Activated naive CD4-positive, alpha-beta T cell treated with anti-CD3 and anti-CD28 coated beads for 36 hours (primary cell): ENCODE measurements around the gene COG7. TPM values are rescaled to one million over a fixed set of nuclear protein-coding genes. Genes with fewer than 3 reads are reported as not detected.
A peak's percentile ranks its signal among the peaks of the same experiment; 100 is the strongest.

Experiments used
- CTCF ChIA-PET: fragments of 350-600 bp; sonication (Branson Sonifier 250); formaldehyde crosslinking; loops from one replicate; lab custom pipeline; 2021; ENCODE audit warnings: antibody characterized with exemption; lab: Charles Lee
- DNase-seq: peaks from one replicate; pipeline ENCODE4 v3.0.0-alpha.2; 2020
- H3K27ac Mint-ChIP-seq: one replicate; pipeline ENCODE4 v1.8.0; 2021; ENCODE audit warnings: mild to moderate bottlenecking, mixed read lengths
- H3K27me3 Mint-ChIP-seq: one replicate; pipeline ENCODE4 v1.8.0; 2021; ENCODE audit warnings: low read depth, mixed read lengths
- H3K36me3 Mint-ChIP-seq: one replicate; pipeline ENCODE4 v1.8.0; 2021; ENCODE audit warnings: low read depth, mixed read lengths
- H3K4me1 Mint-ChIP-seq: one replicate; pipeline ENCODE4 v1.8.0; 2021; ENCODE audit warnings: low read depth, mixed read lengths
- H3K4me3 Mint-ChIP-seq: one replicate; pipeline ENCODE4 v1.8.0; 2021; ENCODE audit warnings: mild to moderate bottlenecking, moderate library complexity, mixed read lengths
- H3K9me3 Mint-ChIP-seq: one replicate; pipeline ENCODE4 v1.8.0; 2021; ENCODE audit warnings: mixed read lengths
- intact Hi-C: fragments of 100-400 bp; cut with micrococcal nuclease; formaldehyde crosslinking; loops from one replicate; pipeline ENCODE4 v1.15.1; 2023
- total RNA-seq, 2 experiments: library from RNA; stranded (reverse); gene quantifications; one replicate each; pipeline ENCODE4 v1.2.3, GENCODE V29; 2021

COG7 gene
- total RNA-seq, 2 experiments from 2014 or later, result 16.4 to 16.9 TPM

GRCh38 chr16:23365602-23366240, 87.3 kb downstream of the COG7 start:
- DNase-seq, result peak; percentile 61
- Mint-ChIP-seq H3K36me3 (no peaks in the 10 kb centered on the region), H3K4me1 (peaks cover 11% of the 10 kb centered on the region), H3K9me3 (no peaks in the 10 kb centered on the region), H3K4me3 (no peak overlapping the region), H3K27me3 (peaks cover 4% of the 10 kb centered on the region), H3K27ac (no peak overlapping the region)
- CTCF ChIA-PET, result no interaction called here
- intact Hi-C loops, result loop anchor here (5.0 kb wide), 1 partner anchor 183 kb away; the partner anchor contains the start of gene SCNN1G

- Mint-ChIP-seq H3K36me3 (no peaks in the 10 kb centered on the region), H3K27me3 (no peaks in the 10 kb centered on the region), H3K9me3 (no peaks in the 10 kb centered on the region), H3K4me1 (peaks cover 11% of the 10 kb centered on the region), H3K27ac (no peak overlapping the region), H3K4me3 (no peak overlapping the region)
- CTCF ChIA-PET, result no interaction called here
- intact Hi-C loops, result no loop called here
- no peak for DNase-seq
Measured at GRCh38 chr16:23362460-23363317, 90.3 kb downstream of the COG7 start.

GRCh38 chr16:23359092-23359760, 93.8 kb downstream of the COG7 start:
- intact Hi-C loops, result no loop called here
- Mint-ChIP-seq H3K4me1 (peaks cover under 1% of the 10 kb centered on the region), H3K27me3 (no peaks in the 10 kb centered on the region), H3K27ac (no peak overlapping the region), H3K9me3 (no peaks in the 10 kb centered on the region), H3K36me3 (no peaks in the 10 kb centered on the region), H3K4me3 (no peak overlapping the region)
- CTCF ChIA-PET, result no interaction called here
- no peak for DNase-seq

GRCh38 chr16:23357761-23358290, 95.2 kb downstream of the COG7 start:
- Mint-ChIP-seq H3K36me3 (no peaks in the 10 kb centered on the region), H3K9me3 (no peaks in the 10 kb centered on the region), H3K27me3 (no peaks in the 10 kb centered on the region), H3K4me3 (no peak overlapping the region), H3K27ac (no peak overlapping the region), H3K4me1 (no peaks in the 10 kb centered on the region)
- DNase-seq, result no peak
- intact Hi-C loops, result no loop called here
- CTCF ChIA-PET, result no interaction called here

GRCh38 chr16:23356941-23357340, 96.0 kb downstream of the COG7 start:
- Mint-ChIP-seq H3K27ac (no peak overlapping the region), H3K4me1 (no peaks in the 10 kb centered on the region), H3K36me3 (no peaks in the 10 kb centered on the region), H3K27me3 (peaks cover 3% of the 10 kb centered on the region), H3K9me3 (peaks cover 4% of the 10 kb centered on the region), H3K4me3 (no peak overlapping the region)
- CTCF ChIA-PET, result no interaction called here
- DNase-seq, result no peak
- intact Hi-C loops, result no loop called here

GRCh38 chr16:23355106-23355670, 97.8 kb downstream of the COG7 start:
- H3K27me3 Mint-ChIP-seq, result peaks cover 6% of the 10 kb centered on the region
- peaks cover 4% of the 10 kb centered on the region for H3K9me3 Mint-ChIP-seq
- no peak overlapping the region for H3K4me3 Mint-ChIP-seq
- no peaks in the 10 kb centered on the region for H3K4me1 Mint-ChIP-seq
- intact Hi-C loops, result no loop called here
- no peaks in the 10 kb centered on the region for H3K36me3 Mint-ChIP-seq
- CTCF ChIA-PET, result interaction anchor here (0.6 kb wide), 1 partner anchor 134 kb away, joined by 3 read pairs; no protein-coding TSS in a partner anchor
- no peak for DNase-seq
- no peak overlapping the region for H3K27ac Mint-ChIP-seq

- Mint-ChIP-seq H3K27me3 (peaks cover 6% of the 10 kb centered on the region), H3K4me1 (no peaks in the 10 kb centered on the region), H3K9me3 (peaks cover 4% of the 10 kb centered on the region), H3K36me3 (no peaks in the 10 kb centered on the region), H3K4me3 (no peak overlapping the region), H3K27ac (no peak overlapping the region)
- intact Hi-C loops, result no loop called here
- CTCF ChIA-PET, result no interaction called here
- no peak for DNase-seq
Measured at GRCh38 chr16:23354246-23354645, 98.7 kb downstream of the COG7 start.

GRCh38 chr16:23353440-23353839, 99.5 kb downstream of the COG7 start:
- no peak overlapping the region for H3K4me3 Mint-ChIP-seq
- H3K36me3 Mint-ChIP-seq, result no peaks in the 10 kb centered on the region
- intact Hi-C loops, result no loop called here
- no peak overlapping the region for H3K27ac Mint-ChIP-seq
- no peak for DNase-seq
- CTCF ChIA-PET, result no interaction called here
- peaks cover 4% of the 10 kb centered on the region for H3K9me3 Mint-ChIP-seq
- H3K27me3 Mint-ChIP-seq, result peaks cover 9% of the 10 kb centered on the region
- H3K4me1 Mint-ChIP-seq, result no peaks in the 10 kb centered on the region

GRCh38 chr16:23351360-23351759, 101.6 kb downstream of the COG7 start:
- CTCF ChIA-PET, result no interaction called here
- intact Hi-C loops, result no loop called here
- Mint-ChIP-seq H3K27ac (no peak overlapping the region), H3K9me3 (peaks cover 4% of the 10 kb centered on the region), H3K27me3 (peaks cover 9% of the 10 kb centered on the region), H3K4me1 (no peaks in the 10 kb centered on the region), H3K4me3 (no peak overlapping the region), H3K36me3 (no peaks in the 10 kb centered on the region)
- DNase-seq, result no peak

- H3K4me1 Mint-ChIP-seq, result no peaks in the 10 kb centered on the region
- intact Hi-C loops, result no loop called here
- H3K9me3 Mint-ChIP-seq, result peaks cover 4% of the 10 kb centered on the region
- CTCF ChIA-PET, result no interaction called here
- no peaks in the 10 kb centered on the region for H3K36me3 Mint-ChIP-seq
- no peak for DNase-seq
- no peak overlapping the region for H3K27ac Mint-ChIP-seq
- H3K4me3 Mint-ChIP-seq, result no peak overlapping the region
- peaks cover 9% of the 10 kb centered on the region for H3K27me3 Mint-ChIP-seq
Measured at GRCh38 chr16:23348579-23349469, 104.2 kb downstream of the COG7 start.

GRCh38 chr16:23345237-23345636, 107.8 kb downstream of the COG7 start:
- intact Hi-C loops, result no loop called here
- CTCF ChIA-PET, result no interaction called here
- Mint-ChIP-seq H3K27me3 (peaks cover 3% of the 10 kb centered on the region), H3K4me1 (no peaks in the 10 kb centered on the region), H3K27ac (no peak overlapping the region), H3K4me3 (no peak overlapping the region), H3K9me3 (no peaks in the 10 kb centered on the region), H3K36me3 (no peaks in the 10 kb centered on the region)
- DNase-seq, result no peak
